AG08395 (cell line): ENCODE measurements around the gene LAPTM5.
A peak's percentile ranks its signal among the peaks of the same experiment; 100 is the strongest.

Source experiments
- DNase-seq: peaks from one replicate; pipeline ENCODE4 v3.0.0; 2012; ENCODE audit warnings: mixed read lengths, low spot score

LAPTM5 gene

GRCh38 chr1:30755746-30756145 lies 1.8 kb downstream of the LAPTM5 start:
- DNase-seq, result no peak

- no peak for DNase-seq
Observed at GRCh38 chr1:30755334-30755733, 2.2 kb downstream of the LAPTM5 start.

- DNase-seq, result peak; percentile 22
Observed at GRCh38 chr1:30754684-30755171, 2.8 kb downstream of the LAPTM5 start.

GRCh38 chr1:30753660-30754123 lies 3.9 kb downstream of the LAPTM5 start:
- DNase-seq, result no peak

DNA sequence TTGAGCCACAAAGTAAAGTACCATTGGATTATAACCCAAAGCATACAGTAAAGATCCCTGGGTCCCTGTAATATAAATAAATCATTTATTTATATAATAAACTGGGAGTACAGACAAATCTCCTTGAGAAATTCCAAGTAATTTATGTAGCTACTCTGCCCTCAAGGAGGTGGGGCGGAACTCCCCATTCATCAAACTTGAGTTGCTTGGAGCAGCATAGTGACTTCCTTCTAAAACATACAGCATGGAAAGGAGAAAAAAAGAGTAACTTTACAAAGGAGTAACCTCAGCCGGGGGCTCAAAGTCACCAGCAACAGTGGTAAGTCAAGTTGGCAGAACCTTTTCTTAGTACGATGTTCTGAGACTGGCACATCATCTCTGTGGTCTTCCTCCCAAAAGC lies 4.5 kb downstream of the LAPTM5 start:
- no peak for DNase-seq

- no peak for DNase-seq
Observed at GRCh38 chr1:30752651-30752908, 5.0 kb downstream of the LAPTM5 start.

DNA sequence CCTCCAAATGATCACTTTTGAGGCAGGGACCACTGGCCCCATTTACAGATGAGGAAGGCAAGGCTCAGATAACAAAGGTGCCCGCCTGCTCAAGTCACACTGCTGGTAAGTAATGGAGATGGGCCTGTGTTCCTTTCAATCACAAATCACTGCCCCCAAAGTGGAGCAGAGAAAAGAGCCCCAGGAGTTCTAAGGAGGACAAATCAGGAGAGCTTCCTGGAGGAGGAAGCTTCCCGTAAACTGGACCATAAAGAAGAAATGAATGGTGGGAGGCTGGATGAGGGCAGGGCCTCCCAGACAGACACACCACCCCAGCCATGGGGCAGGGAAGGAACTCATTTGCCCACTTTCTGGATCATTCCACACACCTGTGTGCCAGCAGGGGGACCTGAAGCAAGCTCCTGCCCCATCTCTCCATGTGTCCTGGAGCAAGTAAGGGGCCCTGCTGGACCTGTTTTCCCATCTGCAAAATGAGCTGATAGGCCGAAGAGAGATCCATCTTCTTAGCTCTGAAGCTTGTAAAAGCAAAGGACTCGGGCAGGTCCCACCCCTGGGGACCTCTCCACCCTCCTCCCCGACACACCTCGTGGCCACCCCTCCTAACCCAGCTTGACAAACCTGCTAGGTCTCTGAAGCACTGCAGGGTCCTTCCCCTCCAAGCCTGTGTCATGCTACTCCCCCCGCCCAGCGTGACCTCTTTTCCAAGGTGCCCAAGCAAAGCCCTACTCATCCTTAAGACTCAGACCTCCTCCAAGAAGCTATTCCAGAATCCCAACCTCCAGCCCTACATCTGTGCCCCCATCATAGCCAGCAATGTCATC lies 5.5 kb downstream of the LAPTM5 start:
- no peak for DNase-seq

- no peak for DNase-seq
Observed at GRCh38 chr1:30750731-30751291, 6.8 kb downstream of the LAPTM5 start.

DNA sequence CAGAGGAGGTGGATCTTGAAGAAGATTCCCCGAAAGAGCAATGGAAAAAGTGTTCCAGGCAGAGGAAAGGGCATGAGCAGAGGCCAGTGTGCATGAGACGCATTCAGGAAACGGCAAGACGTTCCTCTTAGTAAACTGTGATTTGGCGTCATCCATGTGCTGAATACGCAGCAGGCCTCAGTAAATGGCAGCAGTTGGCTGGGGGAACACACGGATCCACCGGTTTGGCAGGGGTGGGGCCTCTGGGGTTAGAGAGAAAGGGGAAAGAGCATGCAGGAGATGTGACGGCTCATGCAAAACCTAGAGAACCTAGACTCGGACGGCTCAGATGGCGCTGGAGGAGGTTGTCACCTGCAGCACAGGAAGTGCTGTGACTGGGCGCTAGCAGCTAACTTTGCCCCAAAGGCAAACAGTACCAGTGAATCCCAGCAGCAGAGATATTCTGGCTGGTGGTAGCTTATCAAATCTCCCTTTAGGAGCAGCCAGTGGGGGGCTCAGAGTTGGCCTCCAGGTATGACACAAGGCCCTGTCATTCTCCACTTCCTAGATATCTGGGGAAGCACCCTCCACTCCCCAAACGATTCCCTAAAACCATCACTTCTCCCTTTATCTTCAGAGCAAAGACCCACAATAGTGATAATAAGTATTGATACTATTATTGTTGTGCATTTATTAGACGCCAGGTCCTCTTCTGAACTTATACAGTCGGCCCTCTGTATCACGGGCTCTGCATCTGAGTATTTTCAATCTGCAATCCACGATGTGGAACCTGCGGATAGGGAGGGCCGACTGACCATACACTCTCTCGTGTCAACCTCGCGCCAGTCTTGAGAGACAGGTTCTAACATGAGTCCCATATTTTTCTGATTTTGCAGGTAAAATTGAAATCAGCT lies 7.6 kb downstream of the LAPTM5 start:
- DNase-seq, result no peak

- DNase-seq, result no peak
Observed at GRCh38 chr1:30748699-30749401, 8.7 kb downstream of the LAPTM5 start.

DNA sequence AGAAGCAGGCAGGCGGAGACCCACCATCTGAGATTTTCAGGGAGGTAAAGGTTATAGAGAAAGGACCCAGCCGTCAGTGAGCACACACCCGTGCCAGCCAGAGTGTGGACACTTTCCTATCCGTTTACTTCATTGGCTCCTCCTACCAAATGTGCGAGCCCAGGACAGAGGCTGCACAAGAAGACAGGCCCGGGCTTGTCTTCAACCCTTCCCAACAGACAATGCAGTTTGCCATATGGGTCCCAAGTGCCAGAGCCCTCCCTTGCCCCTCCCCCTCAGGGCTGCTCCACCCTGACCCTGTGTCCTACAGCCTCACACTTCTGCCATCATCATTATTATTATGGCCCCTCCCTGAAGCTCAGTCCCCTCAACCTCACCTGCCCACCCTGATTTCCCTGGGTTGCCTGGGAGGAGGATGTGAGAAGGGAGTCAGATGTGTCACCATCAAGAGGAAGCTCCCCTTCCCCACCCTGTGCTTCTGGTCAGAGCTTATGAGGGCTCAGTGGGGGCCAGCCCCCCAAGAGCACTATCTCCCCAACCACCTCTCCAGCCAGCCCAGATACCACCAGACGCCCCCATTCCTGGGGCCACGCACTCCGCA lies 9.4 kb downstream of the LAPTM5 start:
- peak; percentile 43 for DNase-seq

DNA sequence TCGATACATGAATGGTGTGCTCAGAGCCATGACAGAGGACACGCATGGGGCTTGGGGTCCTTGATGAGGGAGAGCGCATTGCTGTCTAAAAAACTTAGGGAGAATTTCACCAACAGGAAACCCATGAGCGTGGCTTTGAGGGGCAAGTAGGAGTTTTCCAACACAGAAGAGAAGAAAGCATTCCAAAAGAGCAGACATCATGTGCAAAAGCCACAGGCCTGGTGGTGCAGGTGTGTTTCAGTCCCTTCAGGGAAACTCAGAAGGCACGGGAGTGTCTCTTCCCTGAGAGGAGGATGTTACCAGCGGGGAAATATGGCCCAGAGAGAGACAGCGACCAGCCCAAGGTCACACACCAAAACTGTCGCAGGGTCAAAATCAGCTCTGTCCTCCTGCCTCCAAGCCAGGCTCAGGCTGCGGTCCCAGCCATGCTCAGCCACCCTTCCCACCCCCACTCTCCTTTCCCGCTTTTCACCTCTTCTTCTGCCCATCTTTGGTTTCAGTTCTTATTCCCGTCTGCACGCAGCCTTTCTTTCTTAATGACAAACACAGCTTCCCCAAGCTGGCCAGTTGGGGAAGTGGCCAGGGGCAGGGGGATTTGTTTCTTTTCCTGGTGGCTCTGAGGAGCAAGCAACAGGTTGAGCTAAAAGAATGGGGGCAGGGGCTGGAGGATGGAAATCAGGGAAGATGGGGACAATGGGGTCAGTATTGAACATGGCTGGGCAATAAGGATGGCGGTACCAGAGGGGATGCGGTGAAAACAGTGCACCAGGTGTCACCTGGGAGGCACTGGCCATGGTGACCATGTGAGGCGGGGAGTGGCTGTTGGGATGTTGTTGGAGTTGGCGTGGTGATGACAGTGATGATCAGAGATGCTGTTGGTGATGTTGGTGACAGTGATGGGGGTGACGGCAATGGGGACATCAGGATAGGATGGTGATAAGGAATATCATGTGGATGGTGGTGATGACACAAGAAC lies 10.3 kb downstream of the LAPTM5 start:
- no peak for DNase-seq

GRCh38 chr1:30746212-30747032 lies 11.2 kb downstream of the LAPTM5 start:
- DNase-seq, result no peak

DNA sequence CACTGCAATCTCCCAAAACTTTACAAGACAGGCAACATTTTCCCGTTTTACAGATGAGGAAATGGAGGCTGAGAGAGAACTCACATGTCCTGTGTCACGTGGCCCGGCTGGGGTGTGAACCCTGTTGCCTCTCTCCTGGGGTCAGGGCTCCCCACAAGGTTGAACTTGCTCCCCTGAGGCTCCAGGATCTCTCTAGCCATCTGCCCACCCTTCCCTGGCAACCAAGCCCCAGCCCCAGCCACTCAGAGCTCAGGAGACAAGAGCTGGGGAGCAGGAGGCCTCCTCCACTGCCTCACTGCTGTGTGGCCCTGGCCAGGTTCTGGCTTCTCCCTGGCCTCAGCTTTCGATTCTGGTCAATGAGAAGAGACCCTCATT lies 11.8 kb downstream of the LAPTM5 start:
- no peak for DNase-seq

DNA sequence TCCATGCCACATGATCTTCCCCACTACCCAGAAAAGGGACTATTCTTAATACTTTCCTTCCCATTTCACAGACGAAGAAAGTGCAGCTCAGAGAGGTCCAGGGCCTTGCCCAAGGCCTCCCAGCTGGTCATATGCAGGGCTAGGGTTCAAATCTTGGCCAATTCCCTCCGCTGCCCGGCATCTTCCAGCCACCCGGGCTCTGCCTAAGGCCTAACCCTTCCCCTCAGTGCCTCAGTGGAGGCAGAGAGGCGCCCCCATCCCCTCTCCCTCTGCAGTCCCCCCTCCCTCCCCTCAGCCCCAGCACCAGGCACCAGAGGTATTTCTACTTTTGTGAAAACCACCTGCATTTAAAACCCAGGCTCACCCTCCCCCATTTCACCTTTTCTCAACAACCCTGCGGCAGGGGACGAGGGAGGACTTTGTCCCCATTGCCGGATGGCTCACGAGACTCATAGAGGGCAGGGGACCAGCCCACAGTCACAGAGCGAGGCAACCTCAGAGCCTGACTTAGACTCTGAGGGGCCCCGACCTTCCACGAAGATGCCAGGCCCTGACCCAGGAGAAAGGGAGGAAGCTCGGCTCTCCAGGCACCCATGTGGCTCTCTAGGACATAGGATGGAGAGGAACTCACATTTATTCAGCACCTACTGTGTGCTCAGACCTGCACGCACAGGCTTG lies 12.3 kb downstream of the LAPTM5 start:
- DNase-seq, result no peak

- DNase-seq, result peak; percentile 41
Observed at GRCh38 chr1:30744060-30744756, 13.4 kb downstream of the LAPTM5 start.

DNA sequence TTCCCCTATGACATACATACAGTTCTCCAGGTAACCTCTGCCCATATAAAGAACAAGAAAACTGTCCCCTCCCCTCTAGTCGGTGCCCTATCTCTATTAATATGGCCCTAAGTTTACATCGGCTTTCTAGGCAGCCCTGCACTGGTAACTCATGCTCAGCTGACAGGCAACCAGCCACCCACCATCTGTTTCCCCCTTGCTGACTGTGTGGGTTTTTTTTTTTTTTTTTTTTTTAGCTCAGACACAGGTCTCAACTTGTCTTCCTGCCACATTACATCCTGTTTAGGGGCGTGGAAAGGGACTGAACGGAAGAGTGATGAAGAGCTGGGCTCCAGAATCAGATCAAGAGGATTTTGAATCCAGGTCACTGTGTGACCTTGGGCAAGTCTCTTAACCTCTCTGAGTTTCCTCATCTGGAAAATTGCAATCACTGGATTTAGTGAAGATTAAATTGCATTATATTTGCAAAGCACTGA lies 14.0 kb downstream of the LAPTM5 start:
- DNase-seq, result no peak

- no peak for DNase-seq
Observed at GRCh38 chr1:30742963-30743559, 14.5 kb downstream of the LAPTM5 start.
